ENCODE results near the gene NTN1. TPM values are rescaled to one million over a fixed set of nuclear protein-coding genes. Genes with fewer than 3 reads are reported as not detected.

Gene NTN1
- total and polyA plus RNA-seq, 3 donors from 2014 or later, result 4.8 to 8.8 (median 7.6) TPM

- DNase-seq, result no peak
- Histone ChIP-seq H3K4me1 (no peaks in the 10 kb centered on the region), H3K36me3 (ENCODE audit: low read depth, missing control alignments) (no peaks in the 10 kb centered on the region), H3K9me3 (no peaks in the 10 kb centered on the region), H3K4me3 (no peak overlapping the region), H3K27ac (no peak overlapping the region), H3K27me3 (no peaks in the 10 kb centered on the region)
- intact Hi-C loops (cut with DNase I; ENCODE audit: low total_unique reads), result no loop called here
- TF ChIP-seq POLR2A (IDR thresholded peaks at IDR 0.05), result no peak
- TF ChIP-seq, protein P1, sequence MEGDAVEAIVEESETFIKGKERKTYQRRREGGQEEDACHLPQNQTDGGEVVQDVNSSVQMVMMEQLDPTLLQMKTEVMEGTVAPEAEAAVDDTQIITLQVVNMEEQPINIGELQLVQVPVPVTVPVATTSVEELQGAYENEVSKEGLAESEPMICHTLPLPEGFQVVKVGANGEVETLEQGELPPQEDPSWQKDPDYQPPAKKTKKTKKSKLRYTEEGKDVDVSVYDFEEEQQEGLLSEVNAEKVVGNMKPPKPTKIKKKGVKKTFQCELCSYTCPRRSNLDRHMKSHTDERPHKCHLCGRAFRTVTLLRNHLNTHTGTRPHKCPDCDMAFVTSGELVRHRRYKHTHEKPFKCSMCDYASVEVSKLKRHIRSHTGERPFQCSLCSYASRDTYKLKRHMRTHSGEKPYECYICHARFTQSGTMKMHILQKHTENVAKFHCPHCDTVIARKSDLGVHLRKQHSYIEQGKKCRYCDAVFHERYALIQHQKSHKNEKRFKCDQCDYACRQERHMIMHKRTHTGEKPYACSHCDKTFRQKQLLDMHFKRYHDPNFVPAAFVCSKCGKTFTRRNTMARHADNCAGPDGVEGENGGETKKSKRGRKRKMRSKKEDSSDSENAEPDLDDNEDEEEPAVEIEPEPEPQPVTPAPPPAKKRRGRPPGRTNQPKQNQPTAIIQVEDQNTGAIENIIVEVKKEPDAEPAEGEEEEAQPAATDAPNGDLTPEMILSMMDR (IDR thresholded peaks at IDR 0.05), result no peak
- 81 to 86% methylated on average over 3 of the region's 3 CpGs for WGBS, 2 donors
These were observed 168.6 kb downstream of the NTN1 start for GRCh38 chr17:9189870-9190269.

- Histone ChIP-seq H3K9me3 (no peaks in the 10 kb centered on the region), H3K4me1 (no peaks in the 10 kb centered on the region), H3K4me3 (no peak overlapping the region), H3K27ac (no peak overlapping the region), H3K36me3 (ENCODE audit: low read depth, missing control alignments) (no peaks in the 10 kb centered on the region), H3K27me3 (no peaks in the 10 kb centered on the region)
- TF ChIP-seq POLR2A (IDR thresholded peaks at IDR 0.05), result no peak
- TF ChIP-seq, protein P1 (IDR thresholded peaks at IDR 0.05), result no peak
- 23 to 74% methylated on average over 1 of the region's 1 CpG for WGBS, 2 donors
- intact Hi-C loops (cut with DNase I; ENCODE audit: low total_unique reads), result no loop called here
- DNase-seq, result no peak
These were observed 170.7 kb downstream of the NTN1 start for GRCh38 chr17:9192010-9192409.

DNA sequence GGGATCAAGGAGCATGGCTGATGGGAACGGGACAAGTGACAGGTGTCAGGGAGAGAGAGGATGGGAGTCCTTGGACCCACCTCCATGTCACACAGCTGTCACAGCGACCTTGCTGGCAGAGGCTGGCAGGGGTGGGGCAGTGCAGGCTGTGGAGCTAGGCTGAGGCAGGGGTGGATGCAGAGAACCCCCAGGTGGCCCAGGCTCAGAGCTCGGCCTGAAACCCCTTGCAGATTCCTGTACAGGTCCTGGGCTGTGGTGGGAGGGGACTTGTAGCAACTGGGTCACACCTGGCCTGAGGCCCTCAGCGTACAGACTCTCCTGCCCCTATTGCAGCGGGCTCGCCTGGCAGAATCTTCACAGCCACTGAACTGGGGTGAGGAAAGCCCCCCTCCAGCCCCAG, 174.1 kb downstream of the NTN1 start:
- Histone ChIP-seq H3K27ac (no peak overlapping the region), H3K4me3 (no peak overlapping the region), H3K36me3 (ENCODE audit: low read depth, missing control alignments) (no peaks in the 10 kb centered on the region), H3K4me1 (no peaks in the 10 kb centered on the region), H3K27me3 (no peaks in the 10 kb centered on the region), H3K9me3 (no peaks in the 10 kb centered on the region)
- DNase-seq, result no peak
- TF ChIP-seq, protein P1 (IDR thresholded peaks at IDR 0.05), result no peak
- no peak for TF ChIP-seq POLR2A (IDR thresholded peaks at IDR 0.05)
- 86 to 100% methylated on average over 2 to 6 of the region's 6 CpGs for WGBS, 2 donors
- intact Hi-C loops (cut with DNase I; ENCODE audit: low total_unique reads), result no loop called here

DNA sequence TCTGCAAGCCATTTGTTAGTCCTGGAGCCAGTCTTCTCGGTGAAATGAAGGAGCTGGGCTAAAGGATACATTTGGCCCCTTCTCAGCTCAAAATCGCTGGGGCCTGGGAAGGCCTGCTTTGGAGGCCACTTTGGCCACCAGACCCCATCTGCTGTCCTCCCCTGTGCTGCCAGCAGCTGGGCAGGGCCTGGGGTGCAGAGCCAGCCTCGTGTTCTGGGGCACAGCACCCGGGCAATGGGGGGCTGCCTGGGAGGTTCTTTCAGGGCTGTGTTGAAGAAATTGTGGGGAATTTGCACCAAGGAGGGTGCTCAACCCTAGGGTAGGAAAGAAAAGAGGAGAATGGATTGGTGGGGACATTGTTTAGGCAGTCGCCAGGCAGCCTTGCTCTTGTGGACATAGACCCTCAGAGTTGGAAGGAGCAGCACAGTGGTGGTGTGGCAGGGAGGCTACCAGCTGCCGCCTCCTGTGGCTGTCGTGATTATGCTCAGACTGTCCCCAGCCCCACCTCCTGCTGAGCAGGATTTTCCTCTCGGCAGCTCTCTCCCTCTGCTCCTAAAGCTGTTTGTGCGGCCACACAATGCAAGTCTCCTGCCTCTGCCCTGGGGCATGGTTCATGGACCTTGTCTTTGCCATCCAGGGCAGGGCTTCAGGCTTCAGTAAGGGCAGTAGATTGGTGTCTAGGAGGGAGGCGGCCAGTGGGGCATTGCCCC, 174.8 kb downstream of the NTN1 start:
- intact Hi-C loops (cut with DNase I; ENCODE audit: low total_unique reads), result no loop called here
- WGBS, 2 donors, result 78 to 80% methylated on average over 6 to 10 of the region's 10 CpGs
- Histone ChIP-seq H3K4me1 (no peaks in the 10 kb centered on the region), H3K4me3 (no peak overlapping the region), H3K36me3 (ENCODE audit: low read depth, missing control alignments) (no peaks in the 10 kb centered on the region), H3K9me3 (no peaks in the 10 kb centered on the region), H3K27ac (no peak overlapping the region), H3K27me3 (no peaks in the 10 kb centered on the region)
- DNase-seq, result no peak
- no peak for TF ChIP-seq POLR2A (IDR thresholded peaks at IDR 0.05)
- TF ChIP-seq, protein P1 (IDR thresholded peaks at IDR 0.05), result no peak

All from testis (tissue), 3 donors.